ENCODE results near the gene CST5.
"Not testable (repeated sequence)": the region's sequence is repeated elsewhere in the genome, so short reads cannot be mapped to it uniquely, and the experiment has no call there.

CST5 gene

DNA sequence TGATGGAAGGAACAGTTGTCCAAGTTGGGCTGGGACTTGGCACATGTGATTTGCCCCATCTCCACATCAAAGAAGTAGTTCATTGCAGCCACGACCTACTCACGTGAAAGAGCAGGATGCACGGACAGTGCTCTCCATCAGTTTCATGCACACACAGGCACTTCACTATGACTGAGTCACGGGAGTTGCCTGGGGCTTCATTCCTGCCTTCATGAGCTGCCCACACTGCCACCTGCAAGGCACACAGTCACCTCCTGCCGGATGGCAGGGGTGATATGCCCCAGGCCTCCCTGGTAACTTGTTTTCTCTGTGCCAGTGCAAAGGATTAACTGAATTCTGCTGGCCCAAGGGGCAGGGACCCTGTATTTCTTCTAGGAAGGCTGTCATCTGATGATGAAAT lies 22.8 kb downstream of the CST5 start:
- Histone ChIP-seq H3K27ac (no peak overlapping the region), H3K36me3 (ENCODE audit: control insufficient read depth, insufficient read depth, low read length) (no peaks in the 10 kb centered on the region), H3K4me3 (ENCODE audit: low read depth, low read length) (no peak overlapping the region), H3K27me3 (ENCODE audit: control insufficient read depth, insufficient read depth, low read length) (no peaks in the 10 kb centered on the region), H3K9me3 (ENCODE audit: control insufficient read depth, low read length) (no peaks in the 10 kb centered on the region), H3K9ac (no peak overlapping the region), H3K4me1 (no peaks in the 10 kb centered on the region), H2AFZ (no peak overlapping the region), H3K79me2 (no peaks in the 10 kb centered on the region), H3K4me2 (ENCODE audit: low read length) (no peak overlapping the region)
- no peak for TF ChIP-seq CTCF (IDR thresholded peaks at IDR 0.05)

- H3K27ac ChIP-seq = no peak overlapping the region
- no peak overlapping the region for H3K4me3 ChIP-seq (ENCODE audit: low read depth, low read length)
- H2AFZ ChIP-seq = no peak overlapping the region
- H3K36me3 ChIP-seq (ENCODE audit: control insufficient read depth, insufficient read depth, low read length) = no peaks in the 10 kb centered on the region
- no peaks in the 10 kb centered on the region for H3K9me3 ChIP-seq (ENCODE audit: control insufficient read depth, low read length)
- H3K4me1 ChIP-seq = no peaks in the 10 kb centered on the region
- TF ChIP-seq CTCF (IDR thresholded peaks at IDR 0.05) = no peak
- H3K27me3 ChIP-seq (ENCODE audit: control insufficient read depth, insufficient read depth, low read length) = no peaks in the 10 kb centered on the region
- no peak overlapping the region for H3K9ac ChIP-seq
- H3K4me2 ChIP-seq (ENCODE audit: low read length) = no peak overlapping the region
- H3K79me2 ChIP-seq = no peaks in the 10 kb centered on the region
Observed at GRCh38 chr20:23856226-23856625, 23.3 kb downstream of the CST5 start.

DNA sequence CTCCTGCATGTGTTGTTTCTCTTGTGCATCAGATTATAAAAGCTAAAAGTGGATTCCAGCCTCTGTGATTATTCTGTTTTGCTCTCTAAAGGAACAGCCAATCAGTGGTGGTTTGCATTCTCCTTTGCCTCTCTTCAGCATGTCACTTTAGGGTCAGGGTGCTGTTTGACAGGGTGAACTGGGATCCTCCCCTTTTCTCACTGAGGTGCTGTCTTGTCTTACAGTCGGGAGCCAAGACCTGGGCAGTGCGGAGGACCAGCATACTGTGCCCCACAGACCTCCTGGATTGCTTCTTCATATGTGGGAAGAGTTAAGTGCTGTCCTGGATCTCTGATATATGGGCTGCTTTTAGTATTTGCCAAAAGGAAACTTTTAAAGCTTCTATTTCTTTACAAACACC lies 37.9 kb downstream of the CST5 start:
- H3K9ac ChIP-seq = no peak overlapping the region
- no peaks in the 10 kb centered on the region for H3K9me3 ChIP-seq (ENCODE audit: control insufficient read depth, low read length)
- no peaks in the 10 kb centered on the region for H3K4me1 ChIP-seq
- no peak for TF ChIP-seq CTCF (IDR thresholded peaks at IDR 0.05)
- no peaks in the 10 kb centered on the region for H3K27me3 ChIP-seq (ENCODE audit: control insufficient read depth, insufficient read depth, low read length)
- no peaks in the 10 kb centered on the region for H3K36me3 ChIP-seq (ENCODE audit: control insufficient read depth, insufficient read depth, low read length)
- H3K4me3 ChIP-seq (ENCODE audit: low read depth, low read length) = no peak overlapping the region
- no peak overlapping the region for H3K27ac ChIP-seq
- H2AFZ ChIP-seq = no peak overlapping the region
- H3K79me2 ChIP-seq = no peaks in the 10 kb centered on the region
- no peak overlapping the region for H3K4me2 ChIP-seq (ENCODE audit: low read length)

- no peak overlapping the region for H3K4me3 ChIP-seq (ENCODE audit: low read depth, low read length)
- no peak overlapping the region for H3K4me2 ChIP-seq (ENCODE audit: low read length)
- no peaks in the 10 kb centered on the region for H3K79me2 ChIP-seq
- no peak overlapping the region for H3K9ac ChIP-seq
- no peak overlapping the region for H3K27ac ChIP-seq
- H3K9me3 ChIP-seq (ENCODE audit: control insufficient read depth, low read length) = no peaks in the 10 kb centered on the region
- TF ChIP-seq CTCF (IDR thresholded peaks at IDR 0.05) = no peak
- no peaks in the 10 kb centered on the region for H3K4me1 ChIP-seq
- H3K27me3 ChIP-seq (ENCODE audit: control insufficient read depth, insufficient read depth, low read length) = no peaks in the 10 kb centered on the region
- no peaks in the 10 kb centered on the region for H3K36me3 ChIP-seq (ENCODE audit: control insufficient read depth, insufficient read depth, low read length)
- no peak overlapping the region for H2AFZ ChIP-seq
Observed at GRCh38 chr20:23835716-23836115, 43.8 kb downstream of the CST5 start.

DNA sequence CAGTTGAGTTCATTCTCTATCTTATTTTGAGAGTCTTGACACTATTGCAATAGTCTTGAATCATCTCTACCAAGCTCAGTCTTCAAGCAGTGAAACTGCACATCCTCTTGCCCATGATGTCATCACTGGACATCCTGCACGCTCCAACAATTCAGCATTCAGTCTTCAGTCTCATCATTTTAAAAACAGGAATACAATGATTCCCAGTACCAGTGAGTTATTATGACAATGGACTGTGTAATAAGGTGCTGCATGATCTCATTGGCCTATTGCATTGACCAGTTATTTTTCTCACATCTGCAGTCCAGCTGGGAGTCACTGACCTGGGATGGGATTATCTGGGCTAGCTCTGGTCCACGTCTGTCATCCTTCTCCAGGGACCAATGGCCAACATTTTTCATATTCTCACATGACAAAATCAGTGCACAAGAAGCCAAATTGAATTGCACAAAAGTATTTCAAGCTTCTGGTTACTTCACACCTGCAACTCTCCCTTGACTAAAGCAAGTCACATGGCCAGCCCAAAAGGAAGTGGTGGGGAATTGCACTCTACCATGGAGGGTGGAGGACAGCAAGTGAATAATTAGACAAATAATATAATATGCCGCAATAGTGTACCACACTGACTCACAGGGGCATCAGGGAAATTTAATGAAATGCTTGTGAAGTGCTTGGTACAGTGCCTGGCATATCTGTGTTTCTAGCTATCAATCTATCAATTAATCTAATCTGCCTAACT lies 46.6 kb downstream of the CST5 start:
- H3K4me3 ChIP-seq (ENCODE audit: low read depth, low read length) = no peak overlapping the region
- no peak overlapping the region for H3K4me2 ChIP-seq (ENCODE audit: low read length)
- no peaks in the 10 kb centered on the region for H3K79me2 ChIP-seq
- no peak overlapping the region for H2AFZ ChIP-seq
- no peaks in the 10 kb centered on the region for H3K9me3 ChIP-seq (ENCODE audit: control insufficient read depth, low read length)
- H3K4me1 ChIP-seq = no peaks in the 10 kb centered on the region
- no peak for TF ChIP-seq CTCF (IDR thresholded peaks at IDR 0.05)
- H3K27me3 ChIP-seq (ENCODE audit: control insufficient read depth, insufficient read depth, low read length) = no peaks in the 10 kb centered on the region
- H3K27ac ChIP-seq = no peak overlapping the region
- H3K9ac ChIP-seq = no peak overlapping the region
- no peaks in the 10 kb centered on the region for H3K36me3 ChIP-seq (ENCODE audit: control insufficient read depth, insufficient read depth, low read length)

GRCh38 chr20:23831961-23832360 lies 47.6 kb downstream of the CST5 start:
- not testable (repeated sequence) for H3K27me3 ChIP-seq (ENCODE audit: control insufficient read depth, insufficient read depth, low read length); H3K27ac ChIP-seq; H3K36me3 ChIP-seq (ENCODE audit: control insufficient read depth, insufficient read depth, low read length); H3K4me2 ChIP-seq (ENCODE audit: low read length); H2AFZ ChIP-seq; H3K4me3 ChIP-seq (ENCODE audit: low read depth, low read length); H3K4me1 ChIP-seq; H3K9me3 ChIP-seq (ENCODE audit: control insufficient read depth, low read length); H3K79me2 ChIP-seq; H3K9ac ChIP-seq
